Ishikawa (cell line): ENCODE data around the gene GATAD2B.

Experiments used
- CEBPB ChIP-seq: IDR thresholded peaks from 2 replicates; pipeline ENCODE4 v1.6.1; 2012
- CREB1 ChIP-seq: IDR thresholded peaks from 2 replicates; pipeline ENCODE4 v1.6.1; 2012; ENCODE audit warnings: low read depth
- EGR1 ChIP-seq: IDR thresholded peaks from 2 replicates; pipeline ENCODE4 v1.6.1; 2012
- FOXM1 ChIP-seq: IDR thresholded peaks from 2 replicates; pipeline ENCODE4 v1.6.1; 2012; ENCODE audit warnings: low read depth, borderline replicate concordance
- NFIC ChIP-seq: IDR thresholded peaks from 2 replicates; pipeline ENCODE4 v1.6.1; 2012
- RAD21 ChIP-seq: IDR thresholded peaks from 2 replicates; pipeline ENCODE4 v1.6.1; 2012; ENCODE audit warnings: low read depth
- TAF1 ChIP-seq: IDR thresholded peaks from 2 replicates; pipeline ENCODE4 v1.6.1; 2012; ENCODE audit warnings: low read depth, mild to moderate bottlenecking
- TEAD4 ChIP-seq: IDR thresholded peaks from 2 replicates; pipeline ENCODE4 v1.6.1; 2012
- YY1 ChIP-seq: IDR thresholded peaks from 2 replicates; pipeline ENCODE4 v1.6.1; 2012; ENCODE audit warnings: low read depth
- TF ChIP-seq, protein P1 (sequence below): IDR thresholded peaks from 2 replicates; pipeline ENCODE4 v1.6.1; 2012; ENCODE audit warnings: low read depth, mild to moderate bottlenecking
- TF ChIP-seq, protein P2 (sequence below): IDR thresholded peaks from 2 replicates; pipeline ENCODE4 v1.6.1; 2012

DNA sequence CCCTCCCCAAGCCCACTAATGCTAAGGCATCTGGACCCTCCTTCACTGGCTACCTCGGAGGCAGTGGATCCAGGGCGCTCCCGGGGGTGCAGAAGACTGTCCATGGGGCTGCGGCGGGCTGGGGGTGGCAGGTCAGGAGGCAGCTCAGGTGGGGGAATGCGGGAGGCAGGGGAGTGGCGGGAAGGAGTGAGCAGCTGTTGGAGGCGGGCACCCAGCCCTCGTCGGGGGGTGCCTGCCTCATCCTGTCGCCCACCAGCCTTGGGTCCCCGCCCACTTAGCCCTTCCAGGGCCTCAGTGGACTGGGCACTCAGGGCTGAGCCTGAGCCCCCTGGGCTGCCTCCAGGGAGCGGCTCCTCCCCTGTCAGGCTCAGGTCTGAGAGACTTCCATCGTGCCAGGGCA is 10.7 kb upstream of the GATAD2B start:
- TF ChIP-seq CEBPB = no peak
- TF ChIP-seq RAD21 = no peak
- TF ChIP-seq TEAD4 = no peak
- no peak for TF ChIP-seq CREB1
- TF ChIP-seq, protein P1, sequence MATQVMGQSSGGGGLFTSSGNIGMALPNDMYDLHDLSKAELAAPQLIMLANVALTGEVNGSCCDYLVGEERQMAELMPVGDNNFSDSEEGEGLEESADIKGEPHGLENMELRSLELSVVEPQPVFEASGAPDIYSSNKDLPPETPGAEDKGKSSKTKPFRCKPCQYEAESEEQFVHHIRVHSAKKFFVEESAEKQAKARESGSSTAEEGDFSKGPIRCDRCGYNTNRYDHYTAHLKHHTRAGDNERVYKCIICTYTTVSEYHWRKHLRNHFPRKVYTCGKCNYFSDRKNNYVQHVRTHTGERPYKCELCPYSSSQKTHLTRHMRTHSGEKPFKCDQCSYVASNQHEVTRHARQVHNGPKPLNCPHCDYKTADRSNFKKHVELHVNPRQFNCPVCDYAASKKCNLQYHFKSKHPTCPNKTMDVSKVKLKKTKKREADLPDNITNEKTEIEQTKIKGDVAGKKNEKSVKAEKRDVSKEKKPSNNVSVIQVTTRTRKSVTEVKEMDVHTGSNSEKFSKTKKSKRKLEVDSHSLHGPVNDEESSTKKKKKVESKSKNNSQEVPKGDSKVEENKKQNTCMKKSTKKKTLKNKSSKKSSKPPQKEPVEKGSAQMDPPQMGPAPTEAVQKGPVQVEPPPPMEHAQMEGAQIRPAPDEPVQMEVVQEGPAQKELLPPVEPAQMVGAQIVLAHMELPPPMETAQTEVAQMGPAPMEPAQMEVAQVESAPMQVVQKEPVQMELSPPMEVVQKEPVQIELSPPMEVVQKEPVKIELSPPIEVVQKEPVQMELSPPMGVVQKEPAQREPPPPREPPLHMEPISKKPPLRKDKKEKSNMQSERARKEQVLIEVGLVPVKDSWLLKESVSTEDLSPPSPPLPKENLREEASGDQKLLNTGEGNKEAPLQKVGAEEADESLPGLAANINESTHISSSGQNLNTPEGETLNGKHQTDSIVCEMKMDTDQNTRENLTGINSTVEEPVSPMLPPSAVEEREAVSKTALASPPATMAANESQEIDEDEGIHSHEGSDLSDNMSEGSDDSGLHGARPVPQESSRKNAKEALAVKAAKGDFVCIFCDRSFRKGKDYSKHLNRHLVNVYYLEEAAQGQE = no peak
- TF ChIP-seq FOXM1 = no peak
- no peak for TF ChIP-seq YY1
- no peak for TF ChIP-seq NFIC
- TF ChIP-seq TAF1 = no peak
- no peak for TF ChIP-seq EGR1
- TF ChIP-seq, protein P2, sequence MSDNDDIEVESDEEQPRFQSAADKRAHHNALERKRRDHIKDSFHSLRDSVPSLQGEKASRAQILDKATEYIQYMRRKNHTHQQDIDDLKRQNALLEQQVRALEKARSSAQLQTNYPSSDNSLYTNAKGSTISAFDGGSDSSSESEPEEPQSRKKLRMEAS = no peak
